Measurements from ENCODE around the gene SV2A.

DNA sequence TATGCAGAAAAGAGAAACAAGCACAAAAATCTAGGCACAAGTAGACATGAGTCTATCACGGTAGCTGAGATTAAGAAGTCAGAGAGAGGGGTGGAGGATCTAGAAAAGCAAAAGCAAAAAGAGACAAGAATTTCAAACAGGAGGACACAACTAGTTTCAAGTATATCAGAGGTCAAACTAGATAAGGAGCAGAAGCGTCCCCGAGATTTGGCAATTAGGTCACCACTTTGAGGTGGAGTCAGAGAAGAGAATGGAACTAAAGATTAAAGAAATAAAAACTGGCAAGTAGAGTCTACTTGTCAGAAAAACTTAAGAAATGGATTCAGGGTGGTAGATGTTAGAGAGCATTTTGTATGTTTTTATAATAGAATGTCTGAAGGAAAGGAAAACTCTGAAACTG is 7.7 kb upstream of the SV2A start:
- TF ChIP-seq, protein P1, sequence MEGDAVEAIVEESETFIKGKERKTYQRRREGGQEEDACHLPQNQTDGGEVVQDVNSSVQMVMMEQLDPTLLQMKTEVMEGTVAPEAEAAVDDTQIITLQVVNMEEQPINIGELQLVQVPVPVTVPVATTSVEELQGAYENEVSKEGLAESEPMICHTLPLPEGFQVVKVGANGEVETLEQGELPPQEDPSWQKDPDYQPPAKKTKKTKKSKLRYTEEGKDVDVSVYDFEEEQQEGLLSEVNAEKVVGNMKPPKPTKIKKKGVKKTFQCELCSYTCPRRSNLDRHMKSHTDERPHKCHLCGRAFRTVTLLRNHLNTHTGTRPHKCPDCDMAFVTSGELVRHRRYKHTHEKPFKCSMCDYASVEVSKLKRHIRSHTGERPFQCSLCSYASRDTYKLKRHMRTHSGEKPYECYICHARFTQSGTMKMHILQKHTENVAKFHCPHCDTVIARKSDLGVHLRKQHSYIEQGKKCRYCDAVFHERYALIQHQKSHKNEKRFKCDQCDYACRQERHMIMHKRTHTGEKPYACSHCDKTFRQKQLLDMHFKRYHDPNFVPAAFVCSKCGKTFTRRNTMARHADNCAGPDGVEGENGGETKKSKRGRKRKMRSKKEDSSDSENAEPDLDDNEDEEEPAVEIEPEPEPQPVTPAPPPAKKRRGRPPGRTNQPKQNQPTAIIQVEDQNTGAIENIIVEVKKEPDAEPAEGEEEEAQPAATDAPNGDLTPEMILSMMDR (IDR thresholded peaks at IDR 0.05), result no peak
- no peak for TF ChIP-seq POLR2A (IDR thresholded peaks at IDR 0.05)

Measured in prostate gland (tissue), 2 donors.